Measurements from ENCODE around the gene PROSER2. TPM values are rescaled to one million over a fixed set of nuclear protein-coding genes. Genes with fewer than 3 reads are reported as not detected.

The PROSER2 gene
- polyA plus RNA-seq, 12 donors, result 2.7 to 13.4 (median 3.7) TPM; not detected in 1

DNA sequence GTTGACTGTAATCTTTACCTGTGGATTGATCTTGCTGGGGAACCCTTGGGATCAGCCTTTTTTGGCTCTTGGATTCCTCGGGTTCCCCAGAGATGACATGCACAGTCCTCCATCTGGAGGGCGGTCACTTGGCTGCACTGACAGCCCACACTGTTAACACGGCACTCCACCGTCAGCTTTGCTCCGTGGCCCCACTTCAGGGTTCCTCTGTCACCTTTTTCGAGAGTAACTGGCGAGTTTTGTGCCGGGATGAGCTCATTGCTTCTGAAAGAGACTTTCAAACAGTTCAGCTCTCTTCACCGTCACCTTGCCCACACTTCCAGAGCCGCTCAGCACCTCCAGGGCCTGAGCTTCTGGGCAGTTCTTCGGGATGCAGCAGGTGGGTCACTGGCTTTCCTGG lies 42.4 kb downstream of the PROSER2 start:
- no peak for DNase-seq

DNA sequence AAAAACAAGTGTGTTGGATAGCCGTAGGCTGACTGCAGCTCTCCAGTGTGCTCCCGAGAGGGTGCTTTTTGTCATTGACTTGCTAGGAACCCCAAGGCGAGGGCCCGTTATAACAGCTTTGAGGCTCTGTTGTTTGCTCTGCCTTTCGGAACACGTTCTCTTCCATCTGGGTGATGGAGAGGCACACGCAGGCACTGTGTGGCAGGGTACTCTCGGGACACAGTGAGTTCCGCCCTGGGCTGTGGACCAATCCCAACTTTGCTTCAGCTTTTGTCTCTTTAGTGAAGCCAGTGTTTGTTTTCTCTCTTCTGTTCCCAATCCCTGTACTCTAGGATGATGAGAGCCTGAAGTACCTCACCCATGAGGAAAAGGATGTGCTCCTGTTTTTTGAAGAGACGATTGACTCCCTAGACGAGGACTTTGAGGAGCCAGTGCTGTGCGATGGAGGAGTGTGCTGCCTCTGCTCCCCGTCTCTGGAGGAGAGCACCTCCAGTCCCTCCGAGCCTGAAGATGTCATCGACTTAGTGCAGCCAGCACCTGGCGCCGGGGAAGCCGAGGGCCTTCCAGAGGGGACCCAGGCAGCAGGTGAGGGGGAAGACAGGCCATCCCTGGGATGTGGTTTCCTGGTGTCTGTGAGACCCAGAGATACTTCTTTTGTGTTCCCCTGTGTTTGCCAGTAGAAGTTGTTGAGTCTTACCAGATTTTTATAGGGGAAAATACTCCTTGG lies 43.2 kb downstream of the PROSER2 start:
- DNase-seq, result no peak

DNA sequence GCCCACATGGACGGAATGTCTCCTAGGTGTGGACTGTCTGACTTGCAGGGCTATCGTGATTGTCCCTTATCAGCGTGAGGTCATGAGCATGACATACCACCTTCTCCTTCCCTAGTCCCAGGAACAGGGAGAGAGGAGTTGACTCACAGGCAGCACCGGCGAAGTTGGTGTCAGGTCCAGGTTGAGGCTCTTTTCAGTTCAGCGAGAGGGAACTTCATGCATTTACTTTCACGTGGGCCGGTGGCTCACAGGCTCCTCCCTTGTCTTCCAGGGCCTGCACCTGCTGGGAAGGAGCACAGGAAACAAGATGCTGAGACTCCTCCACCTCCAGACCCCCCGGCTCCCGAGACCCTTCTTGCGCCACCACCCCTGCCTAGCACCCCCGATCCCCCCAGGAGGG lies 46.1 kb downstream of the PROSER2 start:
- no peak for DNase-seq

DNA sequence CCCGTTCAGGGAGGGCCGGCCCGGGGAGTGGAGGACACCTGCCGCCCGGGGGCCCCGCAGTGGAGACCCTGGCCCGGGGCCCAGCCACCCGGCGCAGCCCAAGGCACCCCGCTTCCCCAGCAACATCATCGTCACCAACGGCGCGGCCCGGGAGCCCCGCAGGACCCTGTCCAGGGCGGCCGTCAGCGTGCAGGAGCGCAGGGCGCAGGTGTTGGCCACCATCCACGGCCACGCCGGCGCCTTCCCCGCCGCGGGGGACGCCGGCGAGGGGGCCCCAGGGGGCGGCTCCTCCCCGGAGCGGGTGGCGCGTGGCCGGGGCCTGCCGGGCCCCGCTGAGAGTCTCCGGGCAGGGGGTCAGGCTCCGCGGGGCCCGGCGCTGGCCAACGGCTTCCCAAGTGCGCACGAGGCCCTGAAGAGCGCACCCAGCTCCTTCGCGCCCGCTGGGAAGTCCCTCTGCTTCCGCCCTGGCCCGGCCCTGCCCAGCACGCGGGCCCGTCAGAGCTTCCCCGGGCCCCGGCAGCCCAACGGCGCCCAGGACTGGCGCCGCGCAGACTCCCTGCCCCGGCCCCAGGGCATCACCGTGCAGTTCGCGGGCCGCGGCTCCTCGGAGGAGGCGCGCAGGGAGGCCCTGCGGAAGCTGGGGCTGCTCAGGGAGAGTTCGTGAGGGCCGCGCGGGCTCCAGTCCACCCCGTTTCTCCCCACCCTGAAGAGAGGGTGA lies 46.7 kb downstream of the PROSER2 start:
- no peak for DNase-seq

DNA sequence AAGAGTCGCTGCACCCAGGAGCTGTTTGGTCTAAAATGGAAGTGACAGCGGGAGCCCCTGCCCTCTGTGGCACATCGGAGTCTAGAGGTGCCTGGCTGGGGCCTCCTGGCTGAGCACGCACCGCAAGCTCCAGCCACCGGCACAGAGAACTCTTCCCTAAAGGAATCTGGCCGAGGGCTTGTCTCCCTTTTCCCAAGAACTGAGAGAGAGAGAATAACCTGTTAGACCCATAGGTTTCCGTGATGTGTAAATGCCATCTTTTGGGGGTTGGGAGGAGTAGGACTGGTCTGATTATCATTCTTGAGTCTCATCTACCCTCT lies 47.3 kb downstream of the PROSER2 start:
- no peak for DNase-seq

DNA sequence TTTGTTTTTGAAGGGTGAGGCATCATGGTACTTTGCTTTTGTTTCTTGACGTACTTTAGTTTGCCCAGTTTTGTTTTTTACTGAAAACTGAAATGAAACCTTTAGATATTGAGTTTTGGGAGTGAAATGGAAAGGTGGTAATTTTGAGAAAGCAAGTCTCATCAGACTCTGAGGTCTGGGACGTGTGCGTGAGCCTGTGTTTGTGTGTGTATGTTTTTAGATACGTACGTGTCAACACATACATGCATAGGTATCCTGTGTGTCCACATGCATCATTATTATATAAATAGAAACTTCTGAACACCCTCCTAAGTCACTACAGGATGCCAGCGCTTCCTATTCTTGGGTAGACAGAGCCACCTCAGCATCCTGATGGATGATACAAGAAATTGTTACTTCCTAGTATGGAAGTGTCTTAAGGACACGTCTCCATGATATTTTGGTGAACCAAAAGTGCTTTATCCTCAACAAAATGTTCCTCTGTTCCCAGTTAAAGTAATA lies 47.8 kb downstream of the PROSER2 start:
- DNase-seq, result no peak

DNA sequence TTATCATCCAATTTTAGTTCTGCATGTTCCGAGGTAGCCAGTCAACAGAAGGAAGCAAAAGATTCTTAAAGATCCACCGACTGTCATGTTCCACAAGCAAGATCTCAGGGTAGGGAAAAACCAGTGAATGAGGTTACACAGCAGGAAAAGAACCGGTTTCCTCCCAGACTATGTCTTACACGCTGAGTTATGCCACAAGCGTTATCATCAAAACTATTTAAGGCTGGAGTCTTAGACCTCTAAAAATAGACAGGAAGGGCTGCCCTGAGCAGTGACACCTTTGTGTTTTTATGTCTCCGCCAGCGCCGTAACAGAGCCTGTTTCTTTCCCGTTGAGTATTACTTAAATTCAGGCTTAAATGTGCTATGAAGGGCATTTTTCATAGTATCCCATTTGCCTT lies 48.3 kb downstream of the PROSER2 start:
- DNase-seq, result no peak

DNA sequence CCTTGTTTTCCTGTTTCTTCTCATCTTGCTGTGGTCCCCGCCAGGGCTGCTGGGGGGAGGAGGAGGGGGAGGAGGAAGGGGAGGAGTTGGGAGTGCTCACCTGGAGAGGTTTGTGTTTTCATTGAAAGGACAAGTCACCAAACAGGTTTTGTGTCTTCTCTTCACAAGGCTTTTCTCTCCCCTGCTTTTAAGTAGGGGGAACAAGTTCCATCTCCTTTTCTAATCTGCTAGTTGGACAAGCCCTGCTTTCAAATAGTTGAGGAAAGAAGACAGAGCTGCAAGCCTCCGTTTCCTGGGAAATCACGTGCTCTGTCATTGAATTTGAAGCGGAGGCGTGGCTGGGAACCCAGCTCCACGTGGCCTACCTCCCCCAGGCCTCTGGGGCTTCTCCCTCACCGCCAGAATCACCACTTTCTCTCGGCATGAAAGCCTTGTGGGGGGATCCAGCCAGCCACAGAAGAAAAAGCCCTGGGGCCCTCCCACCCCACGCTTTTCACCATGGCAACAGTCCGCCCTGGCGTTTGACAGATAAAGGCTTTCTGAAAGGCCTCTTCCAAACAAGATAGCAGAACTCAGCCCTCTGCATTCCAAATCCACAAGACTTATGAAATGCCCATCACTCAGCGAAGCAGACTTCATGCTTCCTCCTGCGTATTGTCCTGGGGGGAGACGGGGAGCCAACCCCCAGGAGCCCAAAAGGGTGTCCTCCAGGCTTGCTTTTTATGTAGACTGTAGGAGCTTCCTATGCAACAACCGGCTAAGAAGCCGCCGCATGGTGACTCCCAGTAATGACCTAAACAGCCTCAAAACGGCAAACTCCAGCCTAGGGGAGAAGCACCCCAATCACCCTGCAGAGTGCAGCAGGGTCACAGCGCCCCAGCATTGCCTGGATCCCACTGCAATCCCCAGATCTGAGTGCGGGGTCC lies 51.7 kb downstream of the PROSER2 start:
- peak; percentile 38 for DNase-seq

DNA sequence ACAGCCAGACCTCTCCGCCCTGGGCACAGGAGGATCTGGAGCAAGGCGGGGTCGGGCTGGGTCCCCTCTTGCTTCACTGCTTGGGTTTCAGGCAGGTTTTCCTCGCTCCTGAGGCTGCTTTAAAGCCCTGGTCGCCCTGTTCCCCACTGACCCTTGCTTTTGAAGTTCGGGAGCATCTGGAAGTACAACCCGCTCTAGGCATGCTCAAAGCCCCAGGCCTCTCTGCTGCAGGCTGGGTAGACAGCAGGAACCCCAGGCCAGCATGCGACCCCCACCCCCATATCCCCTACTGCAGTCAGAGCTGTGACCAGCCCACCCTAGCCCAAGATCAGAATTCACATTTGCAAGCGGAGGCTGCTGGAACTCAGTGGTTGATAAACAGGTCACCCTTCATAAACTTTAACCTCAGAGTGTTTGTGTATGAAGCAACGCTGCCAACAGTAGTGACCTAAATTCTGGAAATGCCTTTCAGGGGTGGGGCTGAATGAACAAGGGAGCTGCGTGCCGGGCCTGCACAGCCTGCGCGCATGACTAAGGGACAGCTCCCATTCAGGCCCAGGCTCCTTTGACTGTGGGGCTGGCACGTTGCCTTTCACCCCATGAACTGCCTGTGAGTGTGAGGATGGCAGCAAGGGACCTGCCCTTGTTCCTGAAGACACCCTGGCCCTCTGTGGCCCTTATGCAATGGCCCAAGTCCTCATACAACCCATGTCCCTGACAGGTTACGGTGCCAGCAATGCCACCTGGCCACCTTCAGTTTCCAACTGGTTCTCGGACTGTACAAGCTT lies 52.5 kb downstream of the PROSER2 start:
- peak; percentile 30 for DNase-seq

DNA sequence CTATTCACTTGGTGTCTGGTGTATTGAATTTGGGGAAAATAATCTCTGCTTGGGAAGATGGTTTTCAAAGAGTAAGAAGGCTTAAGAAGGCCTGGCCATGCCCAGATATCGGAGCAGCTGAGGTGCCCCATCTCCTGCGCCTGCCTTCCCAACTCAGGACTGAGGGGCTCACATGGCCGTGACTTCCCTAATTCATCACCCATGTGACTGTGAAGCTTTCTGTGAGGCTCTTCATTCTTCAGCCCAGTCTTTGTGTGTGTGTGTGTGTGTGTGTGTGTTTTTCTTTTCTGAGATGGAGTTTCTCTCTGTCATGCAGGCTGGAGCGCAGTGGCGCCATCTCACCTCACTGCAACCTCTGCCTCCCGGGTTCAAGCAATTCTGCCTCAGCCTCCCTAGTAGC lies 53.2 kb downstream of the PROSER2 start:
- no peak for DNase-seq

DNA sequence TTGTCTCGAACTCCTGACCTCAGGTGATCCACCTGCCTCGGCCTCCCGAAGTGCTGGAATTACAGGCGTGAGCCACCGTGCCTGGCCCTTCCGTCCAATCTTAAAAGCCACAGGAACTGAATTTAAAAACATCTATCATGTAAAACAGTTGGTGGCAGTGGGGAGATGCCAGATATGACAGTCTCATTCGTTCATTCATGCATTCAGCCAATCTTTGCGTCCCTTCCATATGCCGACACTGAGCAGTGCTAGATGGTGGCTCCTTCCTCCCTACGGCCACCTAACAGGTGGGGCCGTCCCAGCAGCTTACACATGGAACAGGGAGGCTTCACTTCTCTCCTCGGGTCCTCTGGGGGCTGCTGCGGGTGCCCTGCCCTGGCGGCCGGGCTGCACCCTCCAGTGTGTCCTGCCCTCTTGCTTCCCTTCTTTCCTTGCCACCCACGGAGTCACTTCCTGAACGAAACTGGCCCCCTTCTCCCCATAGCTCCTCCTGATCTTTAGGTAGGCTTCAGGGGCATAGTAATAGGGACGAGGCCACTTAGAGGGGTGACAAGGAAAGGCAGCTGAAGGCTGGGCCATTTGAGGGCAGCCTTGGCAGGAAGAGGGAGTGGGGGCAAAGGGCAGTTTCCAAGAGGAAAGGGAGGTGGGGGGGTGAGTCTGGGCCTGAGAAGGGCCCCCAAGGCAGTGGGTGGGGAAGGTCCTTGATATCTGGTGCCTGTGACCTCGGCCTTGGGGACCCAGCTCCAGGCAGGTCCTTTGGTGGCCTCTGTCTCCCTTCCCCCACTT lies 53.8 kb downstream of the PROSER2 start:
- no peak for DNase-seq

DNA sequence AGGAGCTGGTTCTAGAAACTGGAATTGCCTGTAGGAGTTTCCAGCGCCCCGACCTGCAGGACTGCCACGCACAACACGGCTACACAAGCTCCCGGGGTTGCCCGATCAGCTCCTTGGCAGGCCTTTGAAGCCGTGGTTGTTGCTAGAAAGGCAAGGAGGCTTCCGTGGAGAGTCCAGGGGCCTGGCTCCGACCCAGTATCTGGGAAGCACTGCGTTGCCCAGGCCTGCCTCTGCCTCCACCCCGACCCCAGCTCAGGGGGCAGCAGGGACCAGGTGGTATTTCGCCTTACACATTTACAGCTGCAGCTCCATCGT lies 54.4 kb downstream of the PROSER2 start:
- no peak for DNase-seq

DNA sequence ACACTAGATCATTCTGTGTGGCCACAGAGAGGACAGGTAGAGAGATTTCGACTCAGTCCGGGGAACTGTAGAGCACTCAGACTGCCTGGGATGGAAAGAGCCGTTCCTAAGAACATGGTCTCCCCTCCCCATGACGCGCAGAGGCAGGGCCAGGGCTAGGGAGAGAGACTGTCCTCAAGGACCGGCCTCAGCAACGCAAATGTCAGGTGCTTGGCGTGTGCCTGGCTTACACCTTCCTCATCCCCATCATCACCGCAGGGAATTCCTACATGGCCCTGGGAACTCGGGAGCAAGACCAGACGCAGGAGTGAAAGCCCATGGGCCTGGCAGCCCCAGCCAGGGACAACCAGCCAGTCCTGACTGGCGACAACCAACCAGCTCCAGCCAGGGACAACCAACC lies 55.6 kb downstream of the PROSER2 start:
- no peak for DNase-seq

DNA sequence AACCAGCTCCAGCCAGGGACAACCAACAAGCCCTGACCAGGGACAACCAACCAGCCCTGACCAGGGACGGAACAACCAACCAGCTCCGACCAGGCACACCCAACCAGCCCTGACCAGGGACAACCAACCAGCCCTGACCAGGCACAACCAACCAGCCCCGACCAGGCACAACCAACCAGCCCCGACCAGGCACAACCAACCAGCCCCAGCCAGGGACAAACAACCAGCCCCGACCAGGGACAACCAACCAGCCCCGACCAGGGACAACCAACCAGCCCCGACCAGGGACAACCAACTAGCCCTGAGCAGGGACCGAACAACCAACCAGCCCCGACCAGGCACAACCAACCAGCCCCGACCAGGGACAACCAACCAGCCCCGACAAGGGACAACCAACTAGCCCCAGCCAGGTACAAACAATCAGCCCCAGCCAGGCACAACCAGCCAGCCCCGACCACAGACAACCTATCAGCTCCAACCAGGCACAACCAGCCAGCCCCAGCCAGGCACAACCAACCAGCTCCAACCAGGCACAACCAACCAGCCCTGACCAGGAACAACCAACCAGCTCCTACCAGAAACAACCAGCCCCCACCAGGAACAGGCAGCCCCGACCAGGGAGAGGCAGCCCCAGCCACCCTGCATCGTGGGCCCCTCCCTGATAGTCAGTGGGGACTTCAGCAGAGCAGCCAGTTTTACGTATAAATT lies 56.4 kb downstream of the PROSER2 start:
- DNase-seq, result no peak

DNA sequence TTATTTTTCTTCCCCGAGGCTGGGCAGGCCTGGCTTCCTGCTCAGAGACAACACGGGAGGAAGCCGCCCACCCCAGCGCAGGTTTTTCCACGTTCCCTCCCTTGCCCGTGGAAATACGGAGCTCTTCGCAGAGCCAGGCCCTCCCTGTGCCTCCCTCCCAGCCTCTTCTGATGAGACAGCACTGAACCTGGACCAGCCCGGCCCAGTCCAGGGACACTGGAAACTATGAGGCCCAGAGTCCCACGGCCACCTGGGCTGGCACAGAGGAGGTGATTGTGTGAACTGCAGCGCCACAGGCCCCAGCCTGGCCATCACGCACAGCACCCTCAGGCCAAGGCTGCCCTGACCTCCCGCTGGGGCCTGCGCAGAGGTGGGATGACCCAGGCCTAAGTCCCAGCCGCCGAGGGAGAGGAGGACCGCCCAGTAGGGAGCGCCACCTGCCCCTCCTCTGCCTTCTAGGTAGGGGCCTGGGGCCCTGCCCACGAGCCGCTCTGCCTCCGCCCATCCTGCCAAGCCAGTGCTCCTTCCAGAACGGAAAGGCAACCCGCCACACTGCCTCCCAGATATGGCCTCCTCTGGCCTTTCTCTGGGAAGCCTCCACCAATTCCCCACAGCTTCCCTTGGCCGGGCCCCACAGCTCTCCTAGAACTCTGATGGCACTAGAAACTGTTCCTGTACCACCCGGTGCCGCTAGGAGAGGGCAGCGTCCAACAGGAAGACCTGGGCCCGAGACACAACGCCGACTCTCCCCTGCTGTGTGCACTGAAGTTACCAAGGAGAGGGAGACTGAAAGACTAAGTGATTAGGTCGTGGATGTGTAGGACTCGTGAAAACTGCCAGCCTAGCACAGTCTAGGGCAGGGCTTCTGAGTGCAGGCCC lies 57.2 kb downstream of the PROSER2 start:
- DNase-seq, result no peak

DNA sequence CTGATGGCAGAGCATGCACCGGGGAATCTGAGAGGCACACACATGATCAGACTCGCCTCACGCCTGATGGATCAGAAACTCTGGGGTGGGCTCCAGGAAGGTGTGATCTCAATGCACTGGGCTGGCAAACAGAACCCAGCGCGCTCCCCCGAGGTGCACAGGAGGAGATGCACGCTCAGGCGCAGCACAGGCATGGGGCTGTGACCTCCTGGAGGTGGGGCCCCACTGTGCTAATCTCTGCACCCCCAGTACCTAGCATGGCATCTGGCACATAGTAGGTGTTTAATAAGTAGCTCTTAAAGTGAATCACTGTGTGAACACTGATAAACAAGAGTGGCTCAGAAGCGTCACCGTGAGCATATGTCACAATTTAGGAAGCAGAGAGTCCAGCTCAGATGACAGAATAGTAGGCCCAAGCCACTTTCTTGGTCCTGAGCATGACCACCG lies 57.9 kb downstream of the PROSER2 start:
- no peak for DNase-seq

DNA sequence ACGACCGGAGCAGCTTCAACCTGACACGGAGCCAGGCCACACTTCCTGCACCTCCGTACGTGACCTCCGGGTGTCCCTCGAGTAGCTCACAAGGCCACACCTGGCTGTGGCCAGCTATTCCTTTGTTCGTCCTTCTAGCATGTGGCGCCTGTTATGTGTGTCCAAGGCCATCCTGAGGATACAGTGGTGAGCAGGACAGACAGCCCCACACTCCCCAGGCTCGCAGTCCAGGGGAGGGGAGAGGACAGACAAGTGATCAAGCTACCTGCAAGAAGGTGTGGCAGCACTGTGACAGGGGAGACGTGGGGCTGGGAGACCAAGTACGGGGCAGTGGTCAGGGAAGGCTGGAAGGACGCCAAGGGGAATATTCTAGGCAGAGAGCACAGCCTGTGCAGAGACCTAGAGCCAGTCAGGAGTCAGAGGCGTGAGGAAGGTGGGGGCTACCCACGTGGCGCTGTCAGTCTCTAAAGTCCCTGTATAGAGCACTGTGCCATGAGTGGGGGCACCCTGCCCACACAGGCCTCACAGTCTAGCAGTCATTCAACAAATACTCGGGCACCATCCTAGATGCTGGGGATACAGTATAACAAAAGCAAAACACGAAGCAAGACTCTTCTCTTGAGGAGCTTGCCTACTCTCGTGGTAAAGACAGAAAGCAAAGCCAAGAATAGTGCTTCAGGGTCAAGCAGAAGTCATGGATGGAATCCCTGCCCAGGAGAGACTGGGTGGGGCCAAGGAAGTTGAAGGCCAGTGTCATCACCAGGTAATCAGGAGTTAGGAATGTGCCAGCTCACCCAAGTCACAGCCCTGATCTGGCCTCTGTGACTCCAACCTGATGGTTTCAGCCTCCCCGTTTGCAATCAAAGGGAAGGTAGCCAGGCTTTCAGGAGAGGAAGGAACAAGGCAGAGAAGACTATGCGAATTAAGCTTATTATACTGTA lies 58.6 kb downstream of the PROSER2 start:
- DNase-seq, result no peak

Data from muscle of arm (tissue), 12 donors.